GM12872 (cell line): ENCODE measurements around the gene CBLN3.

ENCODE experiments used
- TF ChIP-seq, protein P1 (sequence below): IDR thresholded peaks from 3 replicates; pipeline ENCODE4 v1.5.1; 2011; ENCODE audit warnings: low read depth, mild to moderate bottlenecking, low read length, moderate library complexity; ENCODE audit not compliant: insufficient read depth

Gene CBLN3

DNA sequence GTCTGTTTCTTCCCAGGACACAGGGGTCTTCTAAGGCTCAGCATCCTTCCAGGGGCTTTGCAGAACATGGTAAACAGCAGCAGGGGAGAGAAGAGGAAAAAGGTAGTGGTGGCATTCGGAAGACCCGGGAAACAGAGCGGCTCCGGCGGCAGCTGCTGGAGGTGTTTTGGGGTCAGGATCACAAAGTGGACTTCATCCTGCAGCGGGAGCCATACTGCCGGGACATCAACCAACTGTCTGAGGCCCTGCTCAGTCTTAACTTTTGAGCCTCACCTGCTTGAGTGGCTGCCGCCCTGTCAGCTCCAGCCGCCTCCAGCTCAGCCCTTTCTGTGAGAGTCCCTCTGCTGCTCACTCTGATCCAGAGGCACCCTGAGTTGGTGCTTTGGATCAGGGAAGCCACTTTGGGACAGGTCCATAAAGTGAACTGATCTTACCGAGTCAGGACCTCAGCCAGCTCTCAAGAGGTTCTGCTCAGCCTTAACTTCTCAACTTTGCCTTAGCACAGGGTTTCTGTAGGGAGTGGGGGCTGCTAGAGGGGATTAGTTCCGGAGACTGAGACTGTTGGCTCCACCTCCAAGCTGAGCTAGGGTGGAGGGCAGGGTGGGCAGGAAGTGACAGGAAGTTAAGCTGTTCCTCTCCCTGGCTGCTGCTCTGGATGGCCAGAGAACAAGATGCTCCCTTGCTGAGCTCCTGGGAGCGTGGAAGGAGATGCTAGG lies 7.7 kb upstream of the CBLN3 start:
- TF ChIP-seq, protein P1, sequence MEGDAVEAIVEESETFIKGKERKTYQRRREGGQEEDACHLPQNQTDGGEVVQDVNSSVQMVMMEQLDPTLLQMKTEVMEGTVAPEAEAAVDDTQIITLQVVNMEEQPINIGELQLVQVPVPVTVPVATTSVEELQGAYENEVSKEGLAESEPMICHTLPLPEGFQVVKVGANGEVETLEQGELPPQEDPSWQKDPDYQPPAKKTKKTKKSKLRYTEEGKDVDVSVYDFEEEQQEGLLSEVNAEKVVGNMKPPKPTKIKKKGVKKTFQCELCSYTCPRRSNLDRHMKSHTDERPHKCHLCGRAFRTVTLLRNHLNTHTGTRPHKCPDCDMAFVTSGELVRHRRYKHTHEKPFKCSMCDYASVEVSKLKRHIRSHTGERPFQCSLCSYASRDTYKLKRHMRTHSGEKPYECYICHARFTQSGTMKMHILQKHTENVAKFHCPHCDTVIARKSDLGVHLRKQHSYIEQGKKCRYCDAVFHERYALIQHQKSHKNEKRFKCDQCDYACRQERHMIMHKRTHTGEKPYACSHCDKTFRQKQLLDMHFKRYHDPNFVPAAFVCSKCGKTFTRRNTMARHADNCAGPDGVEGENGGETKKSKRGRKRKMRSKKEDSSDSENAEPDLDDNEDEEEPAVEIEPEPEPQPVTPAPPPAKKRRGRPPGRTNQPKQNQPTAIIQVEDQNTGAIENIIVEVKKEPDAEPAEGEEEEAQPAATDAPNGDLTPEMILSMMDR = no peak

DNA sequence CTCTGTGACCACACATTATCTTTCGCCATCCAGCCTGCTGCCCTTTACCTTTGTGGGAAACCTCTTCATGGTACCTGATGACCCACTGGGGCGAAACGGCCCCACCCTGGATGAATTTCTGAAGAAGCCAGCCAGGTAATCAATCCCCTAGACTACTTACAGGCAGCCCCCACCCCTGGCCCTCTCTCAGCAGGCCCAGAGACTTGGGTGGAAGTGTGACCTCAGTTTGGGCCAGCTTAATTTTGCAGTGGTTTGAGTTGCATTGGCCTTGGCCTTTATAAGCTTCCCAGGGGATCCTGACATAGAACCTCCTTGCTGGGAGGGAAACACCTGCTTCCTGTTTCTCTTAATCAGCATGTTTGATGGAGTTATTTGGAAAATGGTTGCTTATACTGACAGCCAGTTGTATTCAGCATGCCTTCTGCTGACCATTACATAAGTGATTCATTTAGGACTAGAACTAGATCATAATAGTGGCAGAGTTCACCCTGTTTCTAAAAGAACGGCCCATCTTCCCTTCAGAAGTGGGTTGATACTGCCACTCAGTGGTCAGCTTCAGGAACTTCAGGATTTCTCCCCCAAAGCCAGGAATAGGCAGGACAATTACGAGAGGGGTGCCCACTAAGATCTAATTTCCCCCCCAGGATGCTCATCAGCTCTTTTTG lies 7.0 kb upstream of the CBLN3 start:
- TF ChIP-seq, protein P1 = peak; percentile 76

DNA sequence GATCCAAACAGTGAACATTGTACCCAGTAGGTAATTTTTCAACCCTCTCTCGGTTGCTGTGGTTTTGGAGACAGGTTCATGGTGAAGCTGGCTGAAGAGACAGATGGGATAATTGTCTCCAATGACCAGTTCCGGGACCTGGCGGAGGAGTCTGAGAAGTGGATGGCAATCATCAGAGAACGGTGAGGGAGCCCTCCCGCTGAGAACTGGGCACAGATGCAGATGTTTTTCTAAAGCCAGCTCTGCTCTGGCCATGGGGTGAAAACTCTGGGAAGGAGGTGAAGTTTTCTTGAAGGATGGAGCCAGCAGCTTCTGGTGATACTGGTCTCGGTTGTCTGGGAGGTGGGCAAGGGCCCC lies 6.5 kb upstream of the CBLN3 start:
- TF ChIP-seq, protein P1 = no peak

DNA sequence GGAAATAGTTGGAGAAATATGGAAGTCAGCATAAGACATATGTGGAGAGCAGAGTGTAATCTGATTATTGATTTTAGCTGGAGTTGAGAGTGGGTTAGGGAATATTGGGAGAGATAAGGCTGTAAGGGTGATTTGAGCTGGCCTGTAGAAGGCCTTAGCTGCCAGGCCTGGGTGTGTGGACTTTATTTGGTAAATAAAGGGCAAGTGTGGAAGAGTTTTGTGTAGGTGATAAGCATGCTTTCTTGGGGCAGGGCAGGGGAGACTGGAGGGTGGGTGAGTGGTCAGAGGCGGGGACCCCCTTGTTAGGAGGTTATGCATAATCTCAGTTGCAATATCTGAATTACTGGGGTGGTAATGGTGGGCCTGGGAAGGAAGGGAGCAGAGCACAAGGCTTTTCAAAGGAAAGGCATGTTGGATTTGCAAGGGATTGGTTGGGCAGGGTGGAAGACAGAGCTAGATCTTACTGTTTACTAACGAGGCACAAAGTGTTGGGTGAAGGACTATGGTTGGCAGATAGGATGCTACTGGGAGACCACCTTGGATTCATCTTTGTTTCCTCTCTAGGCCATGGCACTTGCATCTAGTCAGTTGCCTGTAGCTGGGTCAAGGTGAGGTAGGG lies 5.8 kb upstream of the CBLN3 start:
- TF ChIP-seq, protein P1 = no peak

DNA sequence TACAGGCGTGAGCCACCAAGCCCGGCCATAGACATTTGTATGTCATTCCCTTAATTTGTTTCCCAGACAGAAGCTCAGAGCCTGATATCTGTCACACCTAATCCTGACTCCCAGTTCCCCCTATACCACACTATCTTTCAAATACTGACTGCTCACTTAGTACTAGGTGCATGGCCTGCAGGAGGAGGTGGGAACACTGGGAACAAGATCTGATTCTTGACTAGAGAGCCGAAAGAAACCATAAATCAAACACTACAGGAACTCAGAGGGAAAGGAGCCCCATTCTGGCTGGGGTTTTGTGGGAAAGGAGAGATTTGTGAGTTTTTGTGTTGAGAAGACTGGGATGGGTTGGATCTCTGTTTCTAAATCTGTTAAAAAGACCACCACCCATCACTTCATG lies 5.2 kb upstream of the CBLN3 start:
- TF ChIP-seq, protein P1 = no peak

DNA sequence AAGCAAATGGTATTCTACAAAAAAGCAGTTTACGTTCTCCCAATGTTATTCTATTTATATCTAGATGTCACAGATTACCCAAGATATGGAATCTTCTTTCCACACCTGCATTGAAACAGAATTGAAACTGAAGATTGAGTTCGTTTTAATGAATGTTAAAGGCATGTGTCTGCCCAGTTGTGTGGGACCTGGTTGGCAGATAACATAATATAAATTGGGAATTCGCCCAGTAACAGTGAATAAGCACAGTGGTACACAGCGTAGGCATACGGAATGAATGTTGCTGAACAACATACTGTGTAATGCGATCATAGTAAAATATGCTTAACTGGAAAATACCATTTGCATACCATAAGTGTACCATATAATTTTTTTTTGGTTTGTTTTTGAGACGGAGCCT lies 4.6 kb upstream of the CBLN3 start:
- TF ChIP-seq, protein P1 = no peak

DNA sequence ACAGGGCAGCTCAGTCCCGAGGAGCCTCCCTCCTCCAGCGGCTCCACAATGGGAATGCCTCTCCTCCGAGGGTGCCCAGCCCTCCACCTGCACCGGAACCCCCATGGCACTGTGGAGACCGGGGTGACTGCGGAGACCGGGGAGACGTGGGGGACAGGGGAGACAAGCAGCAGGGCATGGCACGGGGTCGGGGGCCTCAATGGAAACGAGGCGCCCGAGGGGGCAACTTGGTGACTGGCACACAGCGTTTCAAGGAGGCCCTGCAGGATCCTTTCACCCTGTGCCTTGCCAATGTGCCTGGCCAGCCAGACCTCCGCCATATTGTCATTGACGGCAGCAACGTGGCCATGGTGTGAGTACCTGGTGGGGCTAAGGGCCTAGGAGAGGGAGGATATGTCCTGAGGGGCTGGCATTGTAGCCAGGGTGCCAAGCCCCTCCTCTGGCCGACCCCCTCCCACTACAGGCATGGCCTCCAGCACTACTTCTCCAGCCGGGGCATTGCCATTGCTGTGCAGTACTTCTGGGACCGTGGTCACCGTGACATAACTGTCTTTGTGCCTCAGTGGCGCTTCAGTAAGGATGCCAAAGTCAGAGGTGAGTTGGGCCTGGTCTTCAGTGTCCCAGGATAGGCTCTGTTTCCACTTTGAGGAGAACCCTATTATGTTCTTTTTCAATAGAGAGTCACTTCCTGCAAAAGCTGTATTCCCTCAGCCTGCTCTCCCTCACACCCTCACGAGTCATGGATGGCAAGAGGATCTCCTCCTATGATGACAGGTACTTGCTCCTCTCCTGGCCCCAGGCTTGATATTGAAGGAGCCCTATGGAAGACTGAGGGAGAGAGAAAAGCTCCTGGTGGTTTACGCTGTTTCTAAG lies 3.0 kb upstream of the CBLN3 start:
- TF ChIP-seq, protein P1 = no peak
